ENCODE data around the gene LPAR3. TPM values are rescaled to one million over a fixed set of nuclear protein-coding genes. Genes with fewer than 3 reads are reported as not detected.
"Not testable (repeated sequence)": the region's sequence is repeated elsewhere in the genome, so short reads cannot be mapped to it uniquely, and the experiment has no call there.

The LPAR3 gene
- total RNA-seq, 2 donors from 2014 or later = not detected

GRCh38 chr1:84908746-84909464 is 15.9 kb upstream of the LPAR3 start:
- DNase-seq (ENCODE audit: low spot score); intact Hi-C loops (cut with DNase I): not testable (repeated sequence)

DNA sequence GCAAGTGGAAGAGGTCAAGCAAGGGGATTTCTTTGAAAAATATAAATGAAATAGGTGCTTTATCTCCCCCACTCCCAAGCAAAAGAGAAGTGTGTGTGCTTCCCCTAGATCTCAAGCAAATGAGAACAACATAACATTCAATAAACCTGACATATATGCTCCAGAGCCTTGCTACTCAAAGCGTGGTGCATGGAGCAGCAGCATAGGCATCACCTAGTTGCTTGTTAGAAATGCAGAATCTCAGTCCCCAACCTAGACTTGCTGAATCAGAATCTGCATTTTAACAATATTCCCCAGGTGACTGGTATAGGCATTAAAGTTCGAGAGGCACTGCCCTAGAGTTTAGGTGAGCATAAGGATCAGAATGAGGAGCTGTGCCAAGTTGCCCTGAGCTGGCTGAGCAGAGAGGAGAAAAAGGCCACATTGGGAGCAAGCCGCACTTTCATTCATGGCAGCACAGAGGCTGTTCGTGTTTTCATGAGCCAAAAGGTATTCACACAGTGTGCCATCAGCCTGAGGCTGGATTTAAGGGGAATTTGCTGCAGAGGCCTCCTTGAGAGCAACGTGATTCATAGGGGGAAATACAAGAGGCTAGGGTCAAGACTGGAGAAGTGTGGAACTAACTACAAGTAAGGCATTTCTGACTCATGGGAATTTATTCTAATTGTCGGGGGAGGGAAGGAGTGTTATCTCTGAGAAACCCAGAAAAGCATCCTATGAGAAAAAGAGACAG is 14.3 kb upstream of the LPAR3 start:
- no peak for DNase-seq (ENCODE audit: low spot score)
- intact Hi-C loops (cut with DNase I) = no loop called here

DNA sequence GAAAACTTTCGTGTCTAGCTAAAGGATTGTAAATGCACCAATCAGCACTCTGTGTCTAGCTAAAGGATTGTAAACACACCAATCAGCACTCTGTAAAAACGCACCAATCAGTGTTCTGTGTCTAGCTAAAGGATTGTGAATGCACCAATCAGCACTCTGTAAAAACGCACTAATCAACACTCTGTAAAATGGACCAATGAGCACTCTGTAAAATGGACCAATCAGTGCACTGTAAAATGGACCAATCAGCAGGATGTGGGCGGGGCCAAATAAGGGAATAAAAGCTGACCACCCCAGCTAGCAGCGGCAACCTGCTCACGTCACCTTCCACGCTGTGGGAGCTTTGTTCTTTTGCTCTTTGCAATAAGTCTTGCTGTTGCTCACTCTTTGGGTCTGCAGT is 9.7 kb upstream of the LPAR3 start:
- DNase-seq (ENCODE audit: low spot score); intact Hi-C loops (cut with DNase I): not testable (repeated sequence)

GRCh38 chr1:84899969-84900368 is 7.0 kb upstream of the LPAR3 start:
- no peak for DNase-seq (ENCODE audit: low spot score)
- intact Hi-C loops (cut with DNase I) = no loop called here

GRCh38 chr1:84896279-84896678 is 3.3 kb upstream of the LPAR3 start:
- no peak for DNase-seq (ENCODE audit: low spot score)
- intact Hi-C loops (cut with DNase I) = no loop called here

- intact Hi-C loops (cut with DNase I) = no loop called here
- DNase-seq (ENCODE audit: low spot score) = no peak
Observed at GRCh38 chr1:84890566-84890965, 2.4 kb downstream of the LPAR3 start.

DNA sequence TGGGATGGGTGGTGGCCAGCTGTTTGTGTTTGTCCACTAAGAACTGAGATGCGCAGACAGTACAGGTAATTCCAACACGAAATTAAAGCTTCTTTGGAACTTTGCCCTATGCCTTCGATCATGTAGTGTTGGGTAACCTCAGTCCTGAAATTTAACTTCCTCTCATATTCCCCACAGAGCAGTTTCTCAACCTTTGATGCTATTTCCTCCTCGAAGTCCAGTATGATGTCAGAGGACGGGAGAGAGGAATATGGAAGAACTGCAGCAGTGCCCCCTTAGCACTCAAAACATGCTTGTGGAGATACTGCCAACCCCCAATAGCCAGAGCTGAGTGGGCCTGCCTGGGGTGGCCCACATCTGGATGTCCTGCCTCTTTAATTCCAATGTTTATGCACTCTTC is 3.6 kb downstream of the LPAR3 start:
- intact Hi-C loops (cut with DNase I) = no loop called here
- no peak for DNase-seq (ENCODE audit: low spot score)

DNA sequence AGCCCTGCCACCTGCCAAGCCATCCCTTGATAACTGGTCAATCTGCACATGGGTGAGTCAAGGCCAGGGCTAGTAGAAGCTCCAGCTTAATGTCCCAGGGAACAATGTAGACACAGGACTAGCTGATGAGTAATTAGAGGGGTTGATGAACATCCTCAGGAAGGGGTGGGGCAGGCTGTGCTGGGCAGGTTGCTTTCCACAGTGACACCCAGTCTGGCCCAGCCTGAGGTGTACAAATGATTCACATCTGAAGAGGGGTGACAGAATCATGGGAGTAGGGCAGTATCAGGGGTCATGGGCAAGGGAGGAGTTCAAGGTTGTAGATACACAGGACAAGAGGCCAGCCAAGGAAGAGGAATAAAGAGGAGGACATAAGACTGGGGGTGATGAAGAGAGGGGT is 4.3 kb downstream of the LPAR3 start:
- no peak for DNase-seq (ENCODE audit: low spot score)
- intact Hi-C loops (cut with DNase I) = no loop called here

DNA sequence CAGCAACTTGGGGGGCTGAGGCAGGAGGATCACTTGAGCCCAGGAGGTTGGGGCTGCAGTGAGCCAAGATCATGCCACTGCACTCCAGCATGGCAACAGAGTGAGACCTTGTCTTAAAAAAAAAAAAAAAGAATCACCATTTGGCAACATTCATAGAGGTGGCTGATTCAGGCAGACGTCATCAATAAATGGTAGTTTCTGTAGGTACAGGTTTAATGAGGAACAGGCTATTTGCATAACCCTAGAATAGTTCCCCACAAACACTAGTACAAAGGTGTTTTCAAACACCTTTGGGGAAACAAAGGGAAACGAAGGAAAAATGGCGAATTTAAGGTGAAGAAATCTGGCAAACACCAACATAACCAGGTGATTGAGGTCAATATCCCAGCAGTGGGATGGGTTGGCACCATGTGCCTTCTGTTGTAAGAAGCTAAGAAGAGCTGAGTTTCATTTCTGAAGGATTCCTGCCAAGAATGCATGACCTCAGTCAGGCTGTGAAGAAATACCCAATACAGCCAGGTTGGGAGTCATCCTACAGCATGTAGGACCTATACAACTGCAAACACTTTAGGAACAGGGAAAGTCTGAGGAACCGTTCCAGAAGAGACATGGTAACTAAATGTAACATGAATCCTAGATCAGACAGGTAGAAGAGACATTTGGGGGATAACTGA is 5.6 kb downstream of the LPAR3 start:
- intact Hi-C loops (cut with DNase I) = no loop called here
- no peak for DNase-seq (ENCODE audit: low spot score)

- DNase-seq (ENCODE audit: low spot score) = no peak
- intact Hi-C loops (cut with DNase I) = no loop called here
Observed at GRCh38 chr1:84885469-84885868, 7.5 kb downstream of the LPAR3 start.

DNA sequence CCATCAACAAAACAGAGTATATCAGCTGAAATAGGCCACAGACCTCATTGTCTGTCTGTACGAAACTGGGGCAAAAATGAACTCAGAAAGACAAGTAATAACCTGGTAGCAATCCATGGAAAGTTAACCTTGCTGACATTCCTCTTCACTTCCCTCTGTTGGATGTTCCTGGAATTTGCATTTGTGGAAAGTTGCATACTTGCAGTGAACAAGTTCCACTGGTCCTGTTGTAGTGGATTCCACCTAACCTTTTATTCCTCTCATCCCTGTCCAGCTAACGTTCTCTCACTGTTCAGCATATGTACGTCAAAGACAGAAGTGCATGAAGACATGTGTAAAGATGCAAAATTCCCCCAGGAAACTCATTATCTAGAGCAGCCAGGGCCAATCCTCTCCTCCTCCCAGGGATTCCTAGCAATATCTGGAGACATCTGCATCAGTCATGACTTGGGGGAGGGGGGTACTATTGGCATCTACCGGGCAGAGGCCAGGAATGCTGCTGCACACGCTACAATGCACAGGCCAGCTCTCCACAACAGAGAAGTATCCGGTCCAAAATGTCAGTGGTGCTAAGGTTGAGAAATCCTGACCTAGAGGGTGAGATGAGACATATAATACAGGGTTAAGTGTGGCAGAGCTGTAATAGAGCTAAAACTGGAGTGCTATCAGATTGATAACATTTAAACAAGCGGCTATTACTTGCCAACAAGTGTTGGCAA is 8.2 kb downstream of the LPAR3 start:
- no peak for DNase-seq (ENCODE audit: low spot score)
- intact Hi-C loops (cut with DNase I) = no loop called here

DNA sequence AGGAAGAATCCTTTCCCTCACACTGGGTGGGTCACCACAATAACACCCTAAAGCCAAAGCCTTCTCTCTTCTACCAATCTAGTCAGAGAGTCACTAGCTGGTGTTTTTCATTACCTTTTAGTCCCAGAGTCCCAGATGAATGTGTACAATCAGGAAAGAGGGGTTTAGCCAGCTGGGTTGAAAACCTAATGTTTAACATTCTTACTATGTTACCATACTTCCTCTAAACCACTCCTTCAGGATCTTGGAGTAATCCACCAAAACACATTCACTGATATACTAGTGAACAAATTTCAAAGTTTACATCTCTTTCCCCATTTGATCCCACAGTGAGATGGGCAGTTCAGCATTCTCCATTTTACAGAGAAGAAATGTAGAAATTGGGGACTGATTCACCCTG is 9.7 kb downstream of the LPAR3 start:
- no peak for DNase-seq (ENCODE audit: low spot score)
- intact Hi-C loops (cut with DNase I) = no loop called here

GRCh38 chr1:84877592-84877991 is 15.4 kb downstream of the LPAR3 start:
- no peak for DNase-seq (ENCODE audit: low spot score)
- intact Hi-C loops (cut with DNase I) = no loop called here

GRCh38 chr1:84876353-84876752 is 16.7 kb downstream of the LPAR3 start:
- intact Hi-C loops (cut with DNase I) = no loop called here
- no peak for DNase-seq (ENCODE audit: low spot score)

- no peak for DNase-seq (ENCODE audit: low spot score)
- intact Hi-C loops (cut with DNase I) = no loop called here
Observed at GRCh38 chr1:84873366-84873765, 19.6 kb downstream of the LPAR3 start.

- intact Hi-C loops (cut with DNase I) = no loop called here
- DNase-seq (ENCODE audit: low spot score) = no peak
Observed at GRCh38 chr1:84872696-84873355, 20.2 kb downstream of the LPAR3 start.

GRCh38 chr1:84871181-84871580 is 21.8 kb downstream of the LPAR3 start:
- intact Hi-C loops (cut with DNase I) = no loop called here

DNA sequence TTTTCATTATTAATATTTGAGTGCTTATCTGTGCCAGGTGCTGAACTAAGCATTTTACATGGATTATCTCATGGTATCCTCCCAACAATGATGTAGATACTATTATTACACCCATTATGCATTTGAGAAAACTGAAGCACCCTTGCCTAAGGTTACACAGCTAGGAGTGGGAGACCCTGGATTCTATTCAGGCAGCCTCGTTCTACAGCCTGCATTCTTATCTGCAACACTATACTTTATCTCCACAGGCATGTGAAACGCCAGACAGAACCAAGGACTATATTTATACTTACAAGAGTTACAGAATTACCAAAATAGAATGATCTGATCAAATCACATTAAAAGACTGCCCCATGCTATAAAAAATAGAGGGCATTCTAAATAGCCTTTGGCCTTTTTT is 22.4 kb downstream of the LPAR3 start:
- no peak for DNase-seq (ENCODE audit: low spot score)
- intact Hi-C loops (cut with DNase I) = no loop called here

More at GRCh38 chr1:84871181-84871580, 21.8 kb downstream of the LPAR3 start:
- no peak for DNase-seq (ENCODE audit: low spot score)

DNA sequence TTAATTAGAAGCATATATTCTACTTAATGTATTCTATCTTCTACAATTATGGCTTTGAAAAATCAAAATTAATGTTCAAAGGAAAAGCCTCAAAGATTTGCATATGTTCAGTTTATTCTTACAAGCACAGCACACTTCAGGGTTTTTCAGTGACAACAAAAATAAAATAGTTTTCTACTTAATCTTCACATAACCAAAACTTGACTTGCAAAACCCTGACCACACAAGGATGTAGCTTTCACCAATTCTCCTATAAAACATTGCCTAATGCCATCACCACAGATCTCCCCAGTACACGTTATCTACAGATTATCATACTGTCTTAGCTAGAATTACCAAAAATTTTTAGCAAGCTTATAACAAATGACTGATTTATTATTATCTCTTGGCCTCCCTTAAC is 23.3 kb downstream of the LPAR3 start:
- no peak for DNase-seq (ENCODE audit: low spot score)
- intact Hi-C loops (cut with DNase I) = no loop called here
